Fibroblast of skin of abdomen (primary cell): ENCODE data around the gene SLC24A5.

Experiments
- DNase-seq: peaks from one replicate; pipeline ENCODE4 v3.0.0-alpha.2; 2013

SLC24A5 gene

GRCh38 chr15:48112242-48112641 lies 8.5 kb upstream of the SLC24A5 start:
- DNase-seq: peak; percentile 24

DNA sequence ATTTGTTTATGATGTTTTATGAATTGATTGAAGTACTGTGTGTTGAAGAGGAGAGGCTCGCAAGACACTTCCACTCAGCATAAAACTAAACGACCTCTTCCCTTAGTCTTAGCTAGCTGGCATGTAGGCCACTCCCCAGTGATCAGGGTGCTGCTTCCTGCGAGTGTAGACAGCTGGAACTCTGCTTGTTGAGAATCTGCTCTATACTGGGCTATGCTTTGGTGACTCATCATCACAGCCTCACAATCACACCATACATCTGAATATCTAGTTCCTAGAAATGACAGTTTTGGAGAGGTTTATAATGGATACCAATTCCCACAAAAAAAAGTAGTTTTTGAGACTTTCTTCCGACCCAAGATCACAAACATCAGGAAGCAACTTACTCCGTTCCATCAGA lies 1.5 kb upstream of the SLC24A5 start:
- peak; percentile 7 for DNase-seq

DNA sequence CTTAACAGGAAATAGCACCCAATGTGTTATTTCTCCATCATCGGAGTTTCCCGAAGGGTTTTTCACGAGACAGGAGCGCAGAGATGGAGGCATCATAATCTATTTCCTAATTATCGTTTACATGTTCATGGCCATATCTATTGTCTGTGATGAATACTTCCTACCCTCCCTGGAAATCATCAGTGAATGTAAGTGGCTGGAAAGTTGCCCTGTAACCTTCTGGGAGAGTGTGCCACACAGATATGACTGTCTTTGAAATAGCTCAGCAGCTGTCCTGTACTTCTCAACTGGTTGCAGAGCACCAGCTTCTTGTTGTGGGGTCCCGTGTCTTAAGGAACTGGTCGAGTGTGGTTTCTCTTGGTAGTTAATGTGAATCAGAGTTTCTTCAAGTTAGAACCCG lies 1.1 kb downstream of the SLC24A5 start:
- no peak for DNase-seq

- no peak for DNase-seq
Observed at GRCh38 chr15:48126667-48127355, 6.0 kb downstream of the SLC24A5 start.

GRCh38 chr15:48131324-48131723 lies 10.5 kb downstream of the SLC24A5 start:
- DNase-seq: no peak

GRCh38 chr15:48132874-48133273 lies 12.1 kb downstream of the SLC24A5 start:
- no peak for DNase-seq

DNA sequence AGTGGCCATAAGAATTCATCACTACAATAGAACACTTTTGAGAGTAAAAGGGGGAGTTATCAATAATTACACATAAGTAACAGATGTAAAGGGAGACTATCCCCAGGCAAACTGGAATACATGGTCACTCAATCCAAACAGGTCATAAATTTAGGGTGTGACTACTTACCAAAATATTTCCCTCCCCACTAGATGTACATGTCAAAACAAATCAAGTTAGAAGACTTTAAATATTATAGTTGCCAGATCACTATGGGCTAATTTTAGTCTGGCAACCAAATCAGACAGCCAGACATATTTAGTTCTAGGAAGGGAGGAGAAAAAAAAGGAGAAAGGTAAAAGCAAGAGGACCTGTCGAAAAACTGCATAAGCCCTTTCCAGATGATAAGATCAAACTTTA lies 23.1 kb downstream of the SLC24A5 start:
- peak; percentile 65 for DNase-seq

DNA sequence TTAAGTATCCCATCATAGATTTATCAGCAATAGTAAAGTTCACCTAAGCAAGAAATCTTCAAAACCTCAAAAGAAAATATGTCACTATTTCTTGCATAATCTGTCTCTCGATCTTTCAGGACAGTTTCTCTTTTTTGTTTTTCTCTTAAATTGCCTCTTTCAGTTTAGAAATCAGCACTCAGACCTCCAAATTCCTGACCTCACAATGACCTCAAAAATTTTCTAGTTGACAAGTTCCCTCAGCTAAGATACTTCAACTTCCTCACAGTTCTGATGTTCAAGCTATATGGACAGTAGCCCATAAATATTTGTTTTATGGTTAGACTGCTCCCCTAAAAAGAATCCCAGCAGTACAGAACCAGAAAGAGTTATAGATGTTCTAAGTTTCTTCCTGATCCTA lies 24.1 kb downstream of the SLC24A5 start:
- peak; percentile 44 for DNase-seq

DNA sequence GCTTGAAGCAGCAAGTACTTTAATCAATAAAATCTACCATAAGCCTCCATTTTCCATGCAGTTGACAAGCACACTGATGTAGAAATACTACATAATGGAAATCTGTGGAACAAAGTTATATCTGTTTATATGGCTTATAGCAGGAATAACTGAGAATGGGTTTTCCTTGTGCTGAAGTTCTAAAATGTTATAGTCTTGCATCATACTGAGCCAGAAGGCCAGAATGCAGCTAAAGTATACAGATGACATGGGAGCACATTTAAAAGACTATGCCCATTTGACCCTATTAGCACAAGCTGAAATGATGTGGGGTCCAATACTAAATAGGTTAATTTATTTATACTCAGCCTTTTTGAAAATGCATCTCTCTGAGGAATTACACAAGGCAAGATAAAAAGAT lies 25.1 kb downstream of the SLC24A5 start:
- peak; percentile 18 for DNase-seq

GRCh38 chr15:48147358-48147757 lies 26.6 kb downstream of the SLC24A5 start:
- DNase-seq: peak; percentile 26

DNA sequence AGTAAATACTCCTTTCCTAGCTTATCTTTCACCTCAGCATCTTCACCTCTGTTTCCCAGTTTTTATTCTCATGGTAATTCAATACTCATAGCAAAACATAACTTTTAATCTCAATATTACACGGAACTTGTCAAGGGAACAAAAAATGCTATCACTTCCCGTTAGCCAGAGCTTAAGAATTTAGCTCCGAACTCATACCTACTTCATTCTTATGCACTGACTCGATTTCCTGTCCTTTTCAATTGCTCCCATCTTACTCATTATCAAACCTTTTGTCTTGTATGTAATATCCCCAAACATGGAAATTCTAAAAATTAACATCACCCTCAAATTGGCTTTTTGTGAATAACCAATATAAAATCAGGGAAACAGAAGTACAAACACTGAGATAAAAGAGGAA lies 29.1 kb downstream of the SLC24A5 start:
- peak; percentile 81 for DNase-seq

GRCh38 chr15:48153526-48153925 lies 32.7 kb downstream of the SLC24A5 start:
- DNase-seq: no peak

- no peak for DNase-seq
Observed at GRCh38 chr15:48168616-48169015, 47.8 kb downstream of the SLC24A5 start.

- no peak for DNase-seq
Observed at GRCh38 chr15:48170981-48171380, 50.2 kb downstream of the SLC24A5 start.

DNA sequence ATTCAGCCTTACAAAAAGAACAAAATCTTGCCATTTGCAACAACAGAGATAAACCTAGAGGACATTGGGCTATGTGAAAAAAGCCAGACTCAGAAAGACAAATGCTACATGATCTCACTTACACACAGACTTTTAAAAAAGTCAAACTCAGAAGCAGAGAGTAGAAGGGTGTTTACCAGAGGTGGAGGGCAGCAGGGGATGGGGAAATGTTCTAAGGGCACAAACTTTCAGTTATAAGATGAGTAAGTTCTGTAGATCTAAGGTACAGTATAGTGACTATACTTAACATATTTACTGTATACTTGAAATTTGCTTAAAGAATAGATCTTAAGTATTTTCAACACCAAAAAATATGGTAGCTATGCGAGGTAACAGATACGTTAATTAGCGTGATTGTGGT lies 54.3 kb downstream of the SLC24A5 start:
- DNase-seq: no peak

GRCh38 chr15:48176112-48176511 lies 55.3 kb downstream of the SLC24A5 start:
- DNase-seq: peak; percentile 50

GRCh38 chr15:48176957-48177356 lies 56.2 kb downstream of the SLC24A5 start:
- DNase-seq: no peak

- DNase-seq: peak; percentile 31
Observed at GRCh38 chr15:48177383-48177765, 56.6 kb downstream of the SLC24A5 start.

- DNase-seq: peak; percentile 71
Observed at GRCh38 chr15:48177766-48178647, 57.2 kb downstream of the SLC24A5 start, which contains the start of gene MYEF2. TSS of gene MYEF2 (minus strand) at chr15:48178295. CDS start at chr15:48178237, 58 bp downstream.

- DNase-seq: peak; percentile 1
Observed at GRCh38 chr15:48178648-48178931, 57.8 kb downstream of the SLC24A5 start.

DNA sequence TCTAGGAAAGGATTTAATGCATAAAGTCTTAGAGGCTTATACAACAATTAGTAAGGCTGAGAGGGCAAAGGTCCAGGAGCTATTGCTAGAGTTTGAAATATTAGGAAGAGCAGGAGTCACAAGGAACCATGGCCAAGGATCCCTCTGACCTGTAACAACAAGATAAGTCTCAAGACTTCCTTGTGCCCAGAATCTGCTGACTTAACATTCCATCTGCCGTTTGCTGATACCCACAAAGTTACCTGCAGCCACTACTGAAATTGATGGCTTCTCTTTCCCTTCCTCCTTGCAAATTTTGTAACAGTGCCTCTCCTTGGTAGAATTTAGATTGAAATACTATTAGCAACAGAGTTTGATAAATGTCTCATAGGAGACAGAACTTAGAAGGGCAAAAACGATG lies 62.0 kb downstream of the SLC24A5 start:
- no peak for DNase-seq

DNA sequence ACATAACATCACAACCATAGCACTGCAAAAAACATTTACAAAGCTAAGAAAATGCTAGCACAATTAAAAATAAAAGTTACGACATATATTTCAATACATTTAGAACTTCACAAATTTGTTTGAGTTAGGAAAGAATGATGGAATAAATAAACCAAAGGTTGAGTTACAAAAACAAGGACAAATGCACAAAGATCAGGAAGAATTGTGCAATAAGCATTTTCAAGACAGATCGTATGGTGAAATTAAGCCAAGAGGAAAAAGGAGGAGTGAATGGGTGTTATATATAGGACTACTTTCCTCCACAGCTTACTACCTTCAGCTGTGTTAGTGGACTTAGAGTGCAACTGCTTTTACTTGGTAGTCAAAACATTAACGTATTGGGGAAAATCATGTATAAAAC lies 64.7 kb downstream of the SLC24A5 start:
- DNase-seq: no peak

- no peak for DNase-seq
Observed at GRCh38 chr15:48186271-48186670, 65.5 kb downstream of the SLC24A5 start.

- DNase-seq: peak; percentile 74
Observed at GRCh38 chr15:48190932-48191573, 70.3 kb downstream of the SLC24A5 start.
